Activated CD4-positive, CD25-positive, alpha-beta regulatory T cell (primary cell): ENCODE measurements around the gene ZSWIM4.

Experiments
- DNase-seq, 4 experiments: peaks; one replicate each; lab custom pipeline; 2025; lab: John Stamatoyannopoulos, UW

ZSWIM4 gene

GRCh38 chr19:13812544-13812943 is 17.3 kb downstream of the ZSWIM4 start:
- no peak for DNase-seq

DNA sequence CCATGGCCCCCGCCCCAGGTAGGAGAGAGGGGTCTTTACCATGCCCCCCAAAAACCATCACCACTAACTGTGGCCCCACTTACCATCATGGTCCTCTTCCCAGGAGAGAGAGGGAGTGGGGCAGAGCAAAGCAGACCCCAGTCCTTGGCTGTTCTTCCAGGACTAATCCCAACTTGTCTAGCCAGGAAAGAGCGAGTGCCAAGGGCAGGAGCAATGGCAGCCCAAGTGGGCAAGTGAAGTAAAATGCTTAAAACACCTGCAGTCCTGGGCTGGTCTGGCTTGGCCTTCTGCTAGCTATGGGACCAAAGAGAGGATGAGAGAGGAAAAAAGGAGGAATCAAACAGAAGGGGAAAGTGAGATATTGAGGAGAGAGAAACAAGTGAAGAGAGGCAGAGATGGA is 17.9 kb downstream of the ZSWIM4 start:
- no peak for DNase-seq

DNA sequence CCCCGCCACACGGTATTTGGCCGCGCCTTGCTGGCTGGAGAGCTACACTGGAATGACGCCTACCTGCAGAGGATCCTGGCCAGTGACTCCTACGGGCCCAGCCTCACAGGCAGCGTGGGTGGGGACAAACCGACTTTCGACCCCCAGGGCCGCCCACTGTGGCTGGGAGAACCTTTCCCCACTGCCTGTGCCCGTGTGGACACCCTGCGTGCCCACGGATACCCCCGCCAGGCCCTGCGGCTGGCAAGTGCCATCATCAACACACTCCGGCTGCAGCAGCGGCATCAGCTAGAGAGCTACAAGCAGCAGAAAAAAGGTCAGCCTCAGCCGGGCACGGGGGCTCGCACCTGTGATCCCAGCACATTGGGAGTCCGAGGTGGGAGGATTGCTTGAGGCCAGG is 19.3 kb downstream of the ZSWIM4 start:
- DNase-seq: no peak

- DNase-seq: no peak
These were observed 21.9 kb downstream of the ZSWIM4 start for GRCh38 chr19:13817018-13817614.

DNA sequence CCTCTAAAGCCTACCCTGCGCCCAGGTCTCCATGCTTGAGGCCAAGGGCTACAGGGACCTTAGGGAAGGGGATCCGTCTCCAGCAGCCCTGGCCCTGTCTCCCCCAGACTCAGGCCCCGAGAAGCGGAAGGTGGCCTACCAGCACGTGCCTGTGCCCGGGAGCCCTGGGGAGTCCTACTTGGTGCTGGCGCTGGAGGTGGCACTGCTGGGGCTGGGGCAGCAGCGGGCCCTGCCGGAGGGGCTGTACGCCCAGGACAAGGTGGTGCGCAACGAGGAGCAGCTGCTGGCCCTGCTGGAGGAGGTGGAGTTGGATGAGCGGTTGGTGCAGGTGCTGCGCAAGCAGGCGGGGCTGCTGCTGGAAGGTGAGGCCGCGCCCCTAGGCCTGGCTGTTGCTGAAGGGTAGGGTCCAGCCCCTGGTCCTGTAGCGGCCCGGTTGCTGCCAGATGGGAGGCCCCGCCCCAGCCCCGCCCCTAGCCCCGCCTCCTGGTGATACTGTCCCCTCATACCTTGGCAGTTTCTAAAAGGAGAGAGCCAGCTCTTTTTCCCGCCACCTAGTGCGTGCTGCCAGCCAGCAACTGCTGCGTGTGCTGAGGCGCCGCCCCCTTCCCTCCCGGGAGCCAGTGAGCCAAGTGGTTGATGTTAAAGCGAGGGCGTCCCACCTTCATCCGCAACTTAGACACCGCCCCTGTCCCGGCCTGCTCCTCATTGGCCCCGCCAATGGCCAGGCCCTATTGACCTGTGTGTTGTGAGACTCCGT is 22.6 kb downstream of the ZSWIM4 start:
- no peak for DNase-seq

GRCh38 chr19:13819238-13819637 is 24.0 kb downstream of the ZSWIM4 start:
- DNase-seq: no peak

DNA sequence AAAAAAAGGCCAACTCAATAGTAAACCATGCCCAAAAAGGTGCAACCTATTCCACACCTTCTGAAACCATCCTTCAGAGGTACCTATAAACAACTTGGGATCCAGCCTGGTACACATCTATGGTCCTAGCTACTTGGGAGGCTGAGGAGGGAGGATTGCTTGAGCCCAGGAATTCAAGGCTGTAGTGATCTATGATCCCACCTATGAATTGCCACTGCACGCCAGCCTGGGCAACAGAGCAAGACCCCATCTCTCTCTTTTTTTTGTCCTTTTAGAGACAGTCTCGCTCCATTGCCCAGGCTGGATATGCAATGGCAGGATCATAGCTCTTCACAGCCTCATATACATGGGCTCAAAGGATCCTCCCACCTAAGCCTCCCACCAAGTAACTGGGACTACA is 26.0 kb downstream of the ZSWIM4 start:
- no peak for DNase-seq

- no peak for DNase-seq
These were observed 28.0 kb downstream of the ZSWIM4 start for GRCh38 chr19:13823256-13823655.

GRCh38 chr19:13823901-13824300 is 28.7 kb downstream of the ZSWIM4 start:
- no peak for DNase-seq

- no peak for DNase-seq
These were observed 29.5 kb downstream of the ZSWIM4 start for GRCh38 chr19:13824703-13825102.

GRCh38 chr19:13825489-13826441 is 30.5 kb downstream of the ZSWIM4 start:
- no peak for DNase-seq

DNA sequence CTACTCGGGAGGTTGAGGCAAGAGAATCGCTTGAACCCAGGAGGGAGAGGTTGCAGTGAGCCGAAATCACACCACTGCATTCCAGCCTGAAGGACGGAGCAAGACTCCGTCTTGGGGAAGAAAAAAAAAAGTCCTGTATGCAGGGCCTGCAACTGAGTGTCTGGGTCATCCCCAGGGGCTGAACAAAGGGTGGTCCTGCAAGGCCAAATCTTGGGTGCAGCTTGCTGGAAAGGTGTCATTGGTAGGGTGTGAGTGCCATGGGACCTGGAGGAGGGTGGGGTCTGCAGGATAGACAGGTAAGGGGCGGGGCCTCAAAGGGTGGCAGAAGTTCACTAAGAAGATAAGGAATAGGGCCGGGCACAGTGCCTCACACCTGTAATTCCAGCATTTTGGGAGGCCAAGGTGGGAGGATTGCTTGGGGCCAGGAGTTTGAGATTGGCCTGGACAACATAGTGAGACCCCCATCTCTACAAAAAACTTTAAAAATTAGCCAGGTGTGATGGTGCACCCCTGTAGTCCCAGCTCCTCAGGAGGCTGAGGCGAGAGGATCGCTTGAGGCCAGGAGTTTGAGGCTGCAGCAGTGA is 31.5 kb downstream of the ZSWIM4 start:
- DNase-seq: no peak

- no peak for DNase-seq
These were observed 32.4 kb downstream of the ZSWIM4 start for GRCh38 chr19:13827656-13828055.

- DNase-seq: no peak
These were observed 35.0 kb downstream of the ZSWIM4 start for GRCh38 chr19:13830114-13830740.

DNA sequence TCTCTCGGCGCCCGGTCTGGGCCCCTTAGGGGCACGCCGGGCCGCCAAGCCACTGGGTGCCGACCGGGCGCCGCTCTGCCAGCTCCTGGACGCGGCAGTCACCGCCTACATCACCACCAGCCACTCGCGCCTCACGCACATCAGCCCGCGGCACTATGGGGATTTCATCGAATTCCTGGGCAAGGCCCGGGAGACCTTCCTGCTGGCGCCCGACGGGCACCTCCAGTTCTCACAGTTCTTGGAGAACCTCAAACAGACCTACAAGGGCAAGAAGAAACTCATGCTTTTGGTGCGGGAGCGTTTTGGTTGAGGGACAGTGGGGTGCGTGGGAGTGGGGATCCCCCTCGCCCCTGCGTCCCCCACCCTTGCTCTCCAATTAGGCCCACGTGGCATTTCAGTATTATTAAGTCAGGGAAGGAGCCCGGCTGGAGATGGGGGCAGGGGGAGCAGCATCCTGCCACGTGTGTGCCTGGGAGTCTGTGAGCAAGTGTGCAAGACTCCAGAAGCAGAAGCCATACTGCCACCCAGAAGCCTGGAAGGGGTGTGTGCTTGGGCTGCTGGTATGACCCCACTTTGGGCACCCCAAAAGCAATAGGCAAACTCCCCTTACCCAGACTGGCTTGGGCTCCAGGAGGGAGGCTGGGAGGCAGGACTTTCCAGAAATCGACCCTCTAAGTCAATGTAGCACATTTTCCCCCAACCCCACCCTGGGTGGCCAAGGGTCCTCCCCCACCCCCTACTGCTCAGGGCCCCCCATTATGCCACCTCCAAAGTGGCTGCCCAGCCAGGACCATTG is 35.7 kb downstream of the ZSWIM4 start:
- DNase-seq: no peak

DNA sequence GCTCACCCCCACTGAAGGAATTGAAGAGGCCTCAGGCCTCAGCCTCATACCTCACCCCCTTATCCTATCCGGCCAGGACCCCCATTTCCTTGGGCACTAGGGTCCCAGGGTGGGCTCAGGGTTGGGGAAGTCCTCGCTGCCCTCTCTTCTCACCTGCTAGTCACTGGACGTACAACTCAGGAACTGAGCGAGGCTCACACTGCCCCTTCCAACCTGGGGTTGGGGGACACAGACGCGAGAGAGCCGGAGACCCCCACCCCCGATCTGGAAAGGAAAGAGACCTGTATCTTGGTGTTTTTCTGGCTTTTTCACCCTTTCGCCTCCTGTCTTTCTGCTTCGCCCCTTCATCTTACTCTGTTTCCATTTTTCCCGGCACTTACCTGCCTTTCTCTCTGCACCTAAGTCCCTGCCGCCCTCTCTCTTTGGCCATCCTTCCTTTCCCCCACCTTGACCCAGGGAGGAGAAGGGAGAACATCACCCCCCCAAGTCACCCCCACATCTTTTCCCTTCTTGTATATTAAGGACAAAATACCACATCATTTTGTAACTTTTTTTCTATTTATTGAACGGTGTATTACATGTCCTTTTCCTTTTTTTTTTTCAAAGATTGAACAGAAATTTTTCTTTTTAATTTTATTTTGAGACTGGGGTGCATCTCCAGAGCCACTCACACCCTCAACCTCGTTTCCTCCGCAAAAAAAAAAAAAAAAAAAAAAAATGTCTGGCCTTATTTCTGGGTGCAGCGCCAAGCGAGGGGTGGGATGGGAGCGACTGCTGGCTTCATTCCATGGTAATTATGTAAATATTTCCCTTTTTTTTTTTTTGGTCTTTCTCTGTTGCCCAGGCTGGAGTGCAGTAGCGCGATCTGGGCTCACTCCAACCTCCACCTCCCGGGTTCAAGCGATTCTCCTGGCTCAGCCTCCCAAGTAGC is 36.6 kb downstream of the ZSWIM4 start:
- no peak for DNase-seq

- DNase-seq: peak; percentile 78 to 86 (median 81)
These were observed 38.3 kb downstream of the ZSWIM4 start for GRCh38 chr19:13833330-13834243.

DNA sequence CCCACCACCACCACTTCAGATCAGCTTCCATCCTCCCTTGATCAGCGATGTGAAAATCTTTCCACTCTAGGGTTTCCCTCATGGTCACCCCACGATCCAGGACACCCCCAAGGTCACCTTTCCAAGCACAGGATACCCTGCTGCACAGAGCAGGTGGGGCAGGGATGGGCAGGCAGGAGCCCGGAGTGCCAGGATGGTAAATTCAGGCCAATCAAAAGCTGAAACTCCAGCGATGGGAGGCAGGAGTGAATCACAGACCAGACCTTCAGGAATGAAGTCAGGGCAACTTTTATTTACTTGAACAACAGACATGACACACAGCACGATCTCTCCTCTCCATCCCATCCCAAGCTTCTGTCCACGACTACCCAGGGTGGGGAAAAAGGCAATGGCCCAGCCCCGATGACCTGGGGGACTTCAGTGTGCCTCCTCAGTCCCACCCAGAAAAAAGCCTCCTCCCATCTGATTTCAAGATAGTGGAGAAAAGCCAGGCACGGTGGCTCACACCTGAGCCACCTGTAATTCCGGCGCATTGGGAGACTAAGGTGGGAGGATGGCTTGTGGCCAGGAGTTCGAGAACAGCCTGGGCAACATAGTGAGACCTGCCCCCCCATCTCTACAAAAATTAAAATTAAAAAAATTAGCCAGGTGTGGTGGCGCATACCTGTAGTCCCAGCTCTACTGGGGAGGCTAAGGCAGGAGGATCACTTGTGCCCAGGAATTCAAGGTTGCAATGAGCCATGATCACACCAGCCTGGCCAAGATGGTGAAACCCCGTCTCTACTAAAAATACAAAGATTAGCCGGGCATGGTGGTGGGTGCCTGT is 39.2 kb downstream of the ZSWIM4 start:
- DNase-seq: no peak
